ELF-1 (cell line): Measurements from ENCODE around the gene CALR.
"Not testable (repeated sequence)": the region's sequence is repeated elsewhere in the genome, so short reads cannot be mapped to it uniquely, and the experiment has no call there.

Source experiments
- DNase-seq: peaks from one replicate; pipeline ENCODE4 v3.0.0-alpha.2; 2016; ENCODE audit warnings: low read depth, low spot score

Gene CALR

DNA sequence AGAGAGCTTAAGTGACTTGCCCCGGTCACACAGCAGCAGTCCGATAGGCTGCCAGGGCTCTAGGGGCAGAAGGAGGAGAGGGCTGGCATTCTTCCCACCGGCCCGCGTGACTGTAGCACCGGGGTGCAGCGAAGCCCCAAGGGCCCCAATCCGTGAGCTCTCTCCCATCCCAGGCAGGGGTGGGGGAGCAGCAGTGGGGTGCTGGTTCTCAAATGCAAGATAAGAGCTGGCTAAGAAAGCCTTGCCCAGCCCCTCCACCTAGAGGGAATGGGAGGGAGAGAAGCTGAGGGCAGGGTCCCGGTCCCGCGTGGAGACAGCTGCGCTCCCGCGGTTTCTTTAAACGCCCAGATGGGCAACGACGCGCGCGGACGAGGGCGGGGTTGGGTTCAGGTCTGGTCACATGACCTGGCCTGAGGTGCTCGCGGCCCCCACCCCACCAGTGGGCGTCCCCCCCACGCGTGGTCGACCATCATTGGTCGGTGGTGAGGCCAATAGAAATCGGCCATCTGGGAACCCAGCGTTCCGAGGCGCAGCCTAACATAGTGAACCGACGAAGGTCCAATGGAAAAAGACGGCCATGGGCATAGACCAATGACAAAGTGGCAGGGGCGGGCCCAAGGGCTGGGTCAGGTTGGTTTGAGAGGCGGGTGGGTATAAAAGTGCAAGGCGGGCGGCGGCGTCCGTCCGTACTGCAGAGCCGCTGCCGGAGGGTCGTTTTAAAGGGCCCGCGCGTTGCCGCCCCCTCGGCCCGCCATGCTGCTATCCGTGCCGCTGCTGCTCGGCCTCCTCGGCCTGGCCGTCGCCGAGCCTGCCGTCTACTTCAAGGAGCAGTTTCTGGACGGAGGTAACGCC is at the start of gene CALR:
TSS of gene CALR (plus strand) at position 683 of the 852 bp plus-strand sequence. CDS start at position 754, 71 bp downstream.
- DNase-seq: peak; percentile 98

DNA sequence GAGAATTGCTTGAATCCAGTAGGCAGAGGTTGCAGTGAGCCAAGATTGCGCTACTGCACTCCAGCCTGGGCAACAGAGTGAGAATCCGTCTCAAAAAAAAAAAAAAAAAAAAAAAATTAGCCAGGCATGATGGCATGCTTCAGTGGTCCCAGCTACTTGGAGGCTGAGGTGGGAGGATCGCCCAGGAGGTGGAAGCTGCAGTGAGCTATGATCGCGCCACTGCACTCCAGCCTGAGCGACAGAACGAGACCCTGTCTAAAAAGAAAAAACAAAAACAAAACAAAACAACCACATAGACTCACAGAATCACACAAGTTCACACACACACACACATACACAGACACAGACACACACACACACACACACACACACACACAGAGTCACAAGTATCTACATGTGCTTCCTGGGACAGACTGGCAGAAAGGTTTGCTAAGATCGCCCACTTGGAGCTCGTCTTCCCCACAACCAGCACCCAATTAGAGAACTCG is 48.1 kb upstream of the CALR start:
- DNase-seq: not testable (repeated sequence)

DNA sequence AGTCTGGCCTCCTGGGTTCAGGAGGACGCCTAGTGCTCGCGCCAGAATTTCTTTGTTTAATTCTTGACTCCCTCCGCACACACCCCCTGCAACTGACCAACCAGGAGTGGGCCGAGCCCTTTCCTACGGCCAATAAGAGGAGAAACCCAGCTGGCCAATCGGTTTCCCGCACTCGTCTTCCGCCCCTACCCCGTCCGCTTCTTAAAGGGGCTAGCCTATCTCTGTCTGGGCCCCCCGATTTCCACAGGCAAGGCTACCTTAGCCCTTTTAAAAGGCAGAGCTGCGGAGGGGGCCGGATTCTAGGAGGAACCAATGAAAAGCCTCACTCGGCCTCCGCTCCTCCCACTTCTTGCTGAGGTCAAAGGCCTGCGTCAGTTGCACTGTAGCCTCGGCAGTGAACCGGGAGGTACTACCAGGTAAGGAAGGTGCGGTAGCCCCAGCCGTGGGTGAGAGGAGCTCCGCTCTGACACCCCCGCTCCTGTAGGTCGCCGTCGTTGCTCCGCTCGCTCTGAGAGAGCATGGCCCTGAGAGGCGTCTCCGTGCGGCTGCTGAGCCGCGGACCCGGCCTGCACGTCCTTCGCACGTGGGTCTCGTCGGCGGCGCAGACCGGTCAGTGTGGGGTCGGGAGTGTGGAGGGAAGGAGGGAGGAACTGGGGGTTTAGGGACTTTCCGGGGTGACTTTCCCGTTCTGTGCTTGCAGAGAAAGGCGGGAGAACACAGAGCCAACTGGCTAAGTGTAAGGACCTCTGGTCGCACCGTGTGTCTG is 47.4 kb upstream of the CALR start, which contains the start of gene GCDH:
TSS of gene GCDH (plus strand) at position 374 of the 766 bp plus-strand sequence. CDS start at position 519, 145 bp downstream.
- peak; percentile 100 for DNase-seq

DNA sequence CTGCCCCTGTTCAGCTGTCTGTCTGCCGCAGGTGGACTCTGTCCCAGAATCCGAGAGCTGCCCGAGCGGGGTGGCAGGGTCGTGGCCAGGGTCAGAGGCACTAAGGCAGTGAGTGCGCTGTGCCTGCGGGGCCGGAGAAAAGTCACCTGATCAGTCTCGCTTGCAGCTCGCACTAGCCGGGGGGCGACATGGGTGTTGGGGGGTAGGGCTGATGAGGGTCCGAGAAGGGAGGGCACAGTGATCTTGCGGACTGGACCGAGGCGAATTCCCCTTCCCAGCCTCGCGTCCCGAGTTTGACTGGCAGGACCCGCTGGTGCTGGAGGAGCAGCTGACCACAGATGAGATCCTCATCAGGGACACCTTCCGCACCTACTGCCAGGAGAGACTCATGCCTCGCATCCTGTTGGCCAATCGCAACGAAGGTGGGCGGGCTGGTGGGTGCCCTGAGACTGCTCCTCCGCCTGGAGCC is 46.8 kb upstream of the CALR start:
- DNase-seq: no peak

GRCh38 chr19:12893582-12893981 is 44.8 kb upstream of the CALR start:
- DNase-seq: no peak

- DNase-seq: no peak
These were observed 41.9 kb upstream of the CALR start for GRCh38 chr19:12896460-12896859.

- DNase-seq: no peak
These were observed 38.4 kb upstream of the CALR start for GRCh38 chr19:12899891-12900518.

GRCh38 chr19:12907166-12907565 is 31.2 kb upstream of the CALR start:
- no peak for DNase-seq

- no peak for DNase-seq
These were observed 25.8 kb upstream of the CALR start for GRCh38 chr19:12912571-12912970.

DNA sequence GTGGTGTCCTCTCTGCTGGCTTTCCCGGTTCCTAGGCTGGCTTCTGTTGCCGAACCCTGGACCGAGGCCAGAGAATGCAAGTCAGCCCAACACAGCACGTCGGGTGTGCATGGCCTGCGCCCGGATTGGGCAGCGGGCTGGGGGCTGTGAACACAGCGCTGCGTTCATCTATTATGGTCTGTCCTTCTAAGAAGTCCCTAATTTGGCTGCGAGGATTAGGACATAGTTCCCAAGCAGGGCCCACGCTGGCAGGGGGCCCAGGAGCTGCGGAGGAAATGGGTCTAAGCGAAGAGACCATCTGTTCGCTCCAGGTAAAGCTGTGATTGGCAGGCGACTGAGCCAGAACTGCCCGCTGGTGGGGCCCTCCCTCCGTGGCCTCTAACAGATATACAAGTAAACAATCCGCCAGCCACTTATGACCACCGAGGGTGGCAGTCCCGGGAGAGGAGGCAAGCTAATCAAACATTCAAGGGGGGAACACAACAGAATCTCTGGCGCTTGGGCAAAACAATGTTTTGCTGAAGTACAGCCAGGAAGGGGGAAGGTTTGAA is 25.3 kb upstream of the CALR start:
- DNase-seq: peak; percentile 70

DNA sequence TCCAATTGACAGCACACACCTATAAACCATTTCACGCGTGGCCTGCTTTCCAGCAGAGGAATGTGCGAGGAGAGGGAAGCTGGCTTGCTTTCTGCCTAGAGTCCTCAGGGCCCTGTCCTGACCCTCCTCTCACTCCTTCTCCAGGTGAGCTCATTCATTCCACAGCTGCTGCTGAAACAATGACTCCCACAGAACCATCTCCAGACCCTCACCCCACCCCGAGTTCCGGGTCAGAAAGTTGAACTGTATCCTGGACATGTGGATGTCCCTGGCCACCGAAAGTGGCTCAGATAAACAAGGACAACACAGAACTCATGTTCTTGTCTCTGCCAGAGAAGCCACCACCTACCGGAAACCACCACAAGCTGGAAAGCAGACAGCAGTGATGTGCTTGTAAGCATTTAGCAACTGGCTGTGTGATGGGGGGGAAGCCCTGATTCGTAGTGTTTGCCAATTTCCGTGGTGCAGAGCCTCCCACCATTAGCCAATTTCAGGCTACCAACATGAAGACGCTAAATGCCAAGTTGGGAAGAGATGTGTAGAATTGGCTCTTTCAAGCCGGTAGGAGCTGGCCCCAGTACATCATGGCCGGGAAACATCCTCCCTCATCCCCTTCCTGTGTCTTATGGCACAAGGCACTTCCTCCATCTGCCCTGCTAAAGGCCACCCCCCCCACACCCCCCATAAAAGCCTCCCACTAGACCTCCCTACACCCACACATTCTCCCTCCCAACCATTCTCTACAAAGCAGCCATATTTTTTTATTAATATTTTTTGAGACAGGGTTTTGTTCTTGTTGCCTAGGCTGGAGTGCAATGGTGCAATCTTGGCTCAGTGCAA is 24.3 kb upstream of the CALR start:
- DNase-seq: peak; percentile 43

DNA sequence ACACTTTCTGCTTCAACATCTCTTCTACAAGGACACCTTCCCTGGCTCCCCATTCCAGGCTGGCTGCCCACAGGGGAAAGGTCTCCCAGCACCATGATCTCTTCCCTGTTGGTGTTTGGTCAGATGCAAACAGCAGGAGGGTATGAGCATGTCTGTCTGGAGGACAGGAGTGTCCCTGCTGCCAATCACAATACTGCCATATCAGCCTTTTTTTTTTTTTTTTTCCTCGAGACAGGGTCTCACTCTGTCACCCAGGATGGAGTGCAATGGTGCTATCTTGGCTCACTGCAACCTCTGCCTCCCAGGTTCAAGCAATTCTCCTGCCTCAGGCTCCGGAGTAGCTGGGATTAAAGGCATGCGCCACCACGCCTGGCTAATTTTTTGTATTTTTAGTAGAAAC is 22.5 kb upstream of the CALR start:
- DNase-seq: not testable (repeated sequence)

- no peak for DNase-seq
These were observed 20.2 kb upstream of the CALR start for GRCh38 chr19:12918253-12918652.

- no peak for DNase-seq
These were observed 17.4 kb upstream of the CALR start for GRCh38 chr19:12921047-12921446.

DNA sequence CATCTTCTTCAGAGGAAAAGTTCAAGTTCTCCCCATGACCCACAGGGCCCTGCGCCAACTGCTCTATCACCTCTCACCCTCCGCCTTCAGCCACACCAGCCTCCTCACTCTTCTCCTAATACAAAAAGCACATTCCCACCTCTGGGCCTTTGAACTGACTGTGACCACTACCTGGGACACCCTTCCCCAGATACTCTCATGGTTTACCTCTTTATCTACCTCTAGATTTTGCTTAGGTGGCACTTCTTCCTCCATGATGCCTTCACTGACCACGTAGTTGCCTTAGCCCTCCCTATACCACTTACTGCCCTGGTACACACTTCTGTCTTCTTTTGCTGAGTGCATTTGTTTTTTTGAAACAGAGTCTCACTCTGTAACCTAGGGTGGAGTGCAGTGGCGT is 15.4 kb upstream of the CALR start:
- DNase-seq: no peak

GRCh38 chr19:12924621-12925310 is 13.6 kb upstream of the CALR start:
- DNase-seq: no peak

DNA sequence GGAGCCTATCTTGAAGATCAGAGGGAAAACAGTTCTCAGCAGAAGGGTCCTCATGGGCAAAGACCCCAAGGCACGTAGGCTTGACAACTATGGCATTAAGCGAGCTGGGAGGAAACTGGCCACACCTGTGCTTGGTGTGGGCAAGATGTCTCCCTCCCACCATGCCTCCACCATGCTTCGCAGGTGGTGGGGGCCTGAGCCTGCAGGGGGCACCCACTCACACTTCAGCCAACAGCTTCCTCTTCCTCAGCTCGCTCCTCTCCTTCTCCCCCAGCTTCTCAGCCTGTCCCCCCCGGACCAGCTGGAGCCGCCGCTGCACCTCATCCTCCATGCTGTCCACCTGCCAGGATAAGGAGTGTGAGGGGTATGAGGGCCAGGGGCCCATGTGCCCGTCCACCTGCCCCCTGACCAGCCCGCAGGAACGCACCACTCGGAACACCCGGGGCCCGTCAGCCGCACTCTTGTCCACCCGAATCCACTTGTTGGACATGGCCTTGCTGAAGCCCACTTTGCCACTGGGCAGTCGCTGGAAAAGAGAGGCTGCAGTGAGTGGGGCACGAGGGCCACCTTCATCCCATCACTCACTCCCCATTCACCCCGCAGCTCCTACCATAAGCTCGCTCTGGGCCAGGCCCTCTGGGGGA is 8.3 kb upstream of the CALR start:
- DNase-seq: no peak

DNA sequence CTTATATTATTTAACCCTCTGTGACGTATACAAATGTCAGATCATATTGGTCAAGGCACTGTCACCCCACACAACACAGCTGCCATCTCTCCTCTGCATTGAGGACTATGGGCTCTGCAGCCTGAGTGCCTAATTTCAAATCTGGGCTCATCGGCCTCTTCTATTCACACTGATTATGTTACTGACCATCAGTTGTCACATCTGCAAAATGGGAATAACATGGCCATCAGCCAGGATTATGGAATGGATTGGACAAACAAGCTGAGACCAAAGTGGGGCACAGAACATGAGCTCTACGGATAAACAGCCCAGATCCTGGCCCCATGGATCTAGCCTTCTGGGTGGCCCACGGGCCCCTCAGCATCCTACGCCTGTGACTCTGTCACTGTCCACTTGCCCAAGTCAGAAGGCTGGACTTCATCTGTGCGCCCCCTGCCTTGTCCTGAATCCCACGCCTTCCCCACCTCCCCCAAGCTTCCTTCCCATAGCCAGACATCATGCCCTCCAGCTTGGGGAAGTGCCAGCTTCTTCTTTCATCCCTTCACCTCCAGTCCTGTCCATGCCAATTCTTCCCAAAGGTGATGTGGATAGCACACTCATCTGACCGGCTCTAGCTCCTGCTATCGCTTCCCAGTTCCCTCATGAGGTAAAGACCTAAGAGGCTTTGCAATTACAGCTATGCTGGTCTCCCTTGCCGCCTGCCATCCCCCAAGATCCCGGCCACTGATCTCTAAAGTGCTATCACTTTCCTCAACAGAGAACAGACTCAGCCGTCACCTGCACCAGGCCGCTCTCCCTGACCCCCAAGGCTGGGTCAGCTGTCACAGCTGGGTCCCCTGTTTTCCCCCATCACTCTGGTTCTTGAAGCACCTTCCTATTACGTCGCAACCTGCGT is 5.8 kb upstream of the CALR start:
- no peak for DNase-seq
